ENCODE measurements around the gene NEXN.

- no peak for TF ChIP-seq CTCF (IDR thresholded peaks at IDR 0.05)
- TF ChIP-seq POLR2A (IDR thresholded peaks at IDR 0.05) = no peak
These were observed 83.7 kb downstream of the NEXN start for GRCh38 chr1:77972080-77972479.
